Mucosa of descending colon (tissue), 3 donors: ENCODE measurements around the gene MECP2. TPM values are rescaled to one million over a fixed set of nuclear protein-coding genes. Genes with fewer than 3 reads are reported as not detected.

Experiments used
- ATAC-seq: fragments of 200-7000 bp; cut with Tn5 transposase; one replicate; pipeline ENCODE4 v1.9.1; 2020; ENCODE audit warnings: mild to moderate bottlenecking, moderate library complexity
- DNase-seq, 3 donors: peaks; one replicate each; pipeline ENCODE4 v3.0.0-alpha.2; 2020
- H3K36me3 ChIP-seq: fragments of 200-600 bp; one replicate; pipeline ENCODE4 v1.8.0; 2021; ENCODE audit warnings: low read depth, mild to moderate bottlenecking
- H3K4me1 ChIP-seq: fragments of 200-600 bp; one replicate; pipeline ENCODE4 v1.8.0; 2021; ENCODE audit warnings: low read depth, mild to moderate bottlenecking
- H3K4me3 ChIP-seq: fragments of 200-600 bp; one replicate; pipeline ENCODE4 v1.8.0; 2021; ENCODE audit warnings: mild to moderate bottlenecking
- H3K9me3 ChIP-seq: fragments of 200-600 bp; one replicate; pipeline ENCODE4 v1.8.0; 2021; ENCODE audit warnings: mild to moderate bottlenecking
- intact Hi-C, 2 donors: fragments of 100-400 bp; cut with DNase I in 1 of 2; cut with micrococcal nuclease in 1 of 2; formaldehyde crosslinking; loops; one replicate each; pipeline versions ENCODE4 v1.11.0 to v1.11.1; 2022; cut with DNase I, micrococcal nuclease
- total RNA-seq, 3 donors: library from RNA; stranded (reverse); fragmentation: NEBNext Ultra II Directional in 2 of 3; extraction: Animal tissue kit (Norgen Biotek cat#: 25700) in 2 of 3; gene quantifications; one replicate each; pipeline versions ENCODE4 v1.2.1 to v1.2.4, GENCODE V29; 2021 to 2023
- TF ChIP-seq, protein P1 (sequence below): fragments of 200-600 bp; IDR thresholded peaks from one replicate; pipeline ENCODE4 v1.8.0; 2022; ENCODE audit warnings: antibody characterized with exemption, mild to moderate bottlenecking
- donor health status: DM: no; HTN: no; CAD: no; lungs with moderate emphysema.
- donor health status: DM: no; HTN: no; CAD: no.
- donor health status: DM: no; HTN: yes; CAD: no.

Gene MECP2
- total RNA-seq, 3 donors from 2014 or later = 33.5 to 55.6 (median 35.6) TPM

DNA sequence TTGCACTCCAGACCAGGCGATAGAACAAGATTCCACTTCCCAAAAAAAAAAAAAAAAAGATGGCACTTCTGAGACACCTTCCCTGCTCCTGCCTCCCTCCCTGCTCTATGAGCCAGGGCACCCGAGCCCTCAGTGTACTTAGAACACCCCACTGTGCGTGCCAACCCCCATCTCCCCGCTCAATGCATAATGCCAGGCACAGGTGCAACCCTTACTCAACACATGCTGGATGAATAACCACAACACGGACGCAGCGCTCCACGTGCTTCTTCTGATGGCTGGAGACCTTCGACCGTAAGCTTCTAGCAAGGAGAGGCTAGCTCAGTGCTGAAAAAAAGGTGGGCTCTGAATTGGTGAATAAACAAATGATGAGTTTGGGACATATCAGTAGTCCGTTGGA lies 57.9 kb downstream of the MECP2 start:
- Histone ChIP-seq H3K36me3 (no peaks in the 10 kb centered on the region), H3K9me3 (no peaks in the 10 kb centered on the region), H3K4me3 (no peak overlapping the region), H3K4me1 (no peaks in the 10 kb centered on the region)
- ATAC-seq = no peak
- TF ChIP-seq, protein P1, sequence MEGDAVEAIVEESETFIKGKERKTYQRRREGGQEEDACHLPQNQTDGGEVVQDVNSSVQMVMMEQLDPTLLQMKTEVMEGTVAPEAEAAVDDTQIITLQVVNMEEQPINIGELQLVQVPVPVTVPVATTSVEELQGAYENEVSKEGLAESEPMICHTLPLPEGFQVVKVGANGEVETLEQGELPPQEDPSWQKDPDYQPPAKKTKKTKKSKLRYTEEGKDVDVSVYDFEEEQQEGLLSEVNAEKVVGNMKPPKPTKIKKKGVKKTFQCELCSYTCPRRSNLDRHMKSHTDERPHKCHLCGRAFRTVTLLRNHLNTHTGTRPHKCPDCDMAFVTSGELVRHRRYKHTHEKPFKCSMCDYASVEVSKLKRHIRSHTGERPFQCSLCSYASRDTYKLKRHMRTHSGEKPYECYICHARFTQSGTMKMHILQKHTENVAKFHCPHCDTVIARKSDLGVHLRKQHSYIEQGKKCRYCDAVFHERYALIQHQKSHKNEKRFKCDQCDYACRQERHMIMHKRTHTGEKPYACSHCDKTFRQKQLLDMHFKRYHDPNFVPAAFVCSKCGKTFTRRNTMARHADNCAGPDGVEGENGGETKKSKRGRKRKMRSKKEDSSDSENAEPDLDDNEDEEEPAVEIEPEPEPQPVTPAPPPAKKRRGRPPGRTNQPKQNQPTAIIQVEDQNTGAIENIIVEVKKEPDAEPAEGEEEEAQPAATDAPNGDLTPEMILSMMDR = no peak
- no peak for DNase-seq
- intact Hi-C loops = no loop called here

- intact Hi-C loops = no loop called here
- no peaks in the 10 kb centered on the region for H3K4me1 ChIP-seq
- ATAC-seq = no peak
- no peaks in the 10 kb centered on the region for H3K36me3 ChIP-seq
- DNase-seq = no peak
- no peak overlapping the region for H3K4me3 ChIP-seq
- TF ChIP-seq, protein P1 = no peak
- no peaks in the 10 kb centered on the region for H3K9me3 ChIP-seq
These were observed 58.9 kb downstream of the MECP2 start for GRCh38 chrX:154038656-154039055.

DNA sequence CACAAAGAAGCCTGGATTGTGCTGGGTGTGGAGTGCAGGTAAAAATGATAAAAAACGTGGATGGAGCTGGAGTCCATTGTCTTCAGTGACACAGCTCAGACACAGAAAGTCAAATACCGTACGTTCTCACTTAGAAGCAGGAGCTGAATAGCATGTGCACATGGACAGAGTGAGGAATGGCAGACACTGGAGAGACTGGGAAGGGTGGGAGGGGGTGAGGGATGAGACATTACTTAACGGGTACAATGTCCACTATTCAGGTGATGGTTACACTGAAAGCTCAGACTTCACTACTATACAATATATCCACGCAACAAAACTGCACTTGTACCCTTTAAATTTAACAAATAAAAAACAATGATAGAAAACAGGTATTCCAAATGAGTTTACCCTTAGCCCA lies 59.8 kb downstream of the MECP2 start:
- ATAC-seq (no peak), DNase-seq (no peak)
- H3K36me3 ChIP-seq = no peaks in the 10 kb centered on the region
- H3K4me3 ChIP-seq = no peak overlapping the region
- no peaks in the 10 kb centered on the region for H3K9me3 ChIP-seq
- H3K4me1 ChIP-seq = no peaks in the 10 kb centered on the region
- TF ChIP-seq, protein P1 = no peak
- intact Hi-C loops = no loop called here

GRCh38 chrX:154036513-154036912 lies 61.0 kb downstream of the MECP2 start:
- TF ChIP-seq, protein P1 = no peak
- Histone ChIP-seq H3K9me3 (no peaks in the 10 kb centered on the region), H3K36me3 (no peaks in the 10 kb centered on the region), H3K4me1 (no peaks in the 10 kb centered on the region), H3K4me3 (no peak overlapping the region)
- intact Hi-C loops = no loop called here
- DNase-seq (no peak), ATAC-seq (no peak)

DNA sequence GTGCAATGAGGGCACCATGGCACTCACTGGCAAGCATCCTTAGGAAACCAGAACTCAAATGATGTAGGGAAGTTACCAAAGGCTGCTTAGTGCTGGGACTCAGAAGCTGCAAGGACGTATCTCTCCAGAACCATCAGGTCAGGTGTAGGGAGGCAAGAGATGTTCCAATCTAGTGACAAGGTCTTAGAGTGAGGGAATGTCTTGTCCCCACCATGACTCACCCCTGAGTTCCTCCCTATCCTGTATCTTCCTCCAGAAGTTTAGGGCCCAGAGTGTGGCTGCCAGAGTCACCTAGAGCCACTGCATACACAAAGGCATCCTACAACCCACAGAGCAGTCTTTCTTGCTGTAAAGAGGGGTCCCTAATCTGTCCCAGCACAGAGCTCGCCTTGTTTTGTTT lies 63.7 kb downstream of the MECP2 start:
- Histone ChIP-seq H3K4me3 (no peak overlapping the region), H3K36me3 (no peaks in the 10 kb centered on the region), H3K9me3 (no peaks in the 10 kb centered on the region), H3K4me1 (peaks cover 3% of the 10 kb centered on the region)
- TF ChIP-seq, protein P1 = no peak
- intact Hi-C loops = no loop called here
- ATAC-seq (no peak), DNase-seq (no peak)

GRCh38 chrX:154032653-154033052 lies 64.9 kb downstream of the MECP2 start:
- intact Hi-C loops = no loop called here
- DNase-seq (no peak), ATAC-seq (no peak)
- TF ChIP-seq, protein P1 = no peak
- no peaks in the 10 kb centered on the region for H3K36me3 ChIP-seq
- no peak overlapping the region for H3K4me3 ChIP-seq
- H3K4me1 ChIP-seq = peaks cover 3% of the 10 kb centered on the region
- H3K9me3 ChIP-seq = no peaks in the 10 kb centered on the region
